GM12878 (cell line): ENCODE data around the gene PSMD13. TPM values are rescaled to one million over a fixed set of nuclear protein-coding genes. Genes with fewer than 3 reads are reported as not detected.

Experiments
- ATF2 ChIP-seq: IDR thresholded peaks from 2 replicates; pipeline ENCODE4 v1.6.1; 2012; ENCODE audit warnings: low read length, inconsistent platforms
- BCL3 ChIP-seq: IDR thresholded peaks from 2 replicates; pipeline ENCODE4 v1.6.1; 2011; ENCODE audit warnings: borderline replicate concordance, low read depth, mild to moderate bottlenecking, moderate library complexity, low read length; ENCODE audit not compliant: insufficient read depth, poor library complexity, severe bottlenecking
- BMI1 ChIP-seq: fragments of 450-650 bp; IDR thresholded peaks from 2 replicates; pipeline ENCODE4 v1.6.1; 2016; ENCODE audit warnings: mild to moderate bottlenecking, moderate library complexity, borderline replicate concordance
- CBFB ChIP-seq: IDR thresholded peaks from 2 replicates; pipeline ENCODE4 v1.6.1; 2016; ENCODE audit warnings: antibody characterized with exemption, low read depth
- CHD1 ChIP-seq: IDR thresholded peaks from 2 replicates; pipeline ENCODE4 v1.6.1; 2012; ENCODE audit warnings: low read depth, low read length, improper control_type of control experiment
- HDAC2 ChIP-seq: fragments of 200-600 bp; sonication (generic); IDR thresholded peaks from 2 replicates; pipeline ENCODE4 v1.6.1; 2017
- NKRF ChIP-seq: fragments of 450-650 bp; conservative IDR thresholded peaks from 2 replicates; pipeline ENCODE4 v1.6.1; 2017; ENCODE audit warnings: mild to moderate bottlenecking, moderate library complexity
- PRDM15 ChIP-seq: fragments of 450-650 bp; formaldehyde crosslinking; IDR thresholded peaks from 2 replicates; pipeline ENCODE4 v1.4.0; 2020; ENCODE audit warnings: mild to moderate bottlenecking, moderate library complexity
- SIX5 ChIP-seq: IDR thresholded peaks from 2 replicates; pipeline ENCODE4 v1.6.1; 2011; ENCODE audit warnings: mild to moderate bottlenecking, low read depth, low read length, moderate library complexity; ENCODE audit not compliant: severe bottlenecking
- SP1 ChIP-seq: IDR thresholded peaks from one replicate; pipeline ENCODE4 v1.6.1; 2011; ENCODE audit warnings: low read depth, low read length
- STAT1 ChIP-seq: fragments of 450-650 bp; conservative IDR thresholded peaks from 2 replicates; pipeline ENCODE4 v1.6.1; 2014; ENCODE audit warnings: antibody characterized with exemption, mild to moderate bottlenecking
- polyA plus RNA-seq, 11 experiments: library from polyadenylated mRNA; depleted of rRNA in 4 of 11; unstranded in 6 of 11; stranded (reverse) in 5 of 11; fragments of >200 nt; fragmentation: Nextera tagmentation in 4 of 11; fragmentation: Illumina TruSeq in 1 of 11; extraction: Ambion mirVana in 4 of 11; extraction: Trizol in 1 of 11; gene quantifications; 1 replicate in 1 of 11; 2 replicates in 10 of 11; pipeline versions ENCODE4 v1.2.1 to v1.2.3, GENCODE V29; 2011 to 2016; ENCODE audit warnings: inconsistent platforms in 2 of 11, missing spikeins in 2 of 11, low read depth in 1 of 11
- total RNA-seq, 4 experiments: library from RNA; depleted of rRNA in 3 of 4; stranded (reverse); fragments of >200 nt in 3 of 4; fragmentation: Illumina TruSeq in 1 of 4; extraction: Trizol in 1 of 4; gene quantifications; 2 replicates each; pipeline versions ENCODE4 v1.2.1 to v1.2.3, GENCODE V29; 2013 to 2021
- TF ChIP-seq, protein P1 (sequence below): IDR thresholded peaks from 2 replicates; pipeline ENCODE4 v1.6.1; 2011; ENCODE audit warnings: low read depth, mild to moderate bottlenecking, low read length, moderate library complexity, borderline replicate concordance; ENCODE audit errors: extremely low read depth
- TF ChIP-seq, protein P2 (sequence below), 3 experiments: IDR thresholded peaks in 2 of 3; conservative IDR thresholded peaks in 1 of 3; 2 replicates each; pipeline ENCODE4 v1.5.1; 2011; ENCODE audit warnings: low read depth in 3 of 3, low read length in 3 of 3, mild to moderate bottlenecking in 3 of 3, control low read depth in 2 of 3, moderate library complexity in 2 of 3, inconsistent platforms in 1 of 3, mixed read lengths in 1 of 3; ENCODE audit not compliant: control insufficient read depth in 2 of 3, insufficient read depth in 1 of 3; ENCODE audit errors: extremely low read depth in 1 of 3
- TF ChIP-seq, protein P3 (sequence below): fragments of 450-650 bp; IDR thresholded peaks from 2 replicates; pipeline ENCODE4 v1.6.1; 2016; ENCODE audit warnings: mild to moderate bottlenecking

The PSMD13 gene
- total and polyA plus RNA-seq, 10 of the 15 experiments (the other 5 are each of a cell fraction or from before 2014, with no cell fraction given), result 141 to 303 (median 177) TPM

DNA sequence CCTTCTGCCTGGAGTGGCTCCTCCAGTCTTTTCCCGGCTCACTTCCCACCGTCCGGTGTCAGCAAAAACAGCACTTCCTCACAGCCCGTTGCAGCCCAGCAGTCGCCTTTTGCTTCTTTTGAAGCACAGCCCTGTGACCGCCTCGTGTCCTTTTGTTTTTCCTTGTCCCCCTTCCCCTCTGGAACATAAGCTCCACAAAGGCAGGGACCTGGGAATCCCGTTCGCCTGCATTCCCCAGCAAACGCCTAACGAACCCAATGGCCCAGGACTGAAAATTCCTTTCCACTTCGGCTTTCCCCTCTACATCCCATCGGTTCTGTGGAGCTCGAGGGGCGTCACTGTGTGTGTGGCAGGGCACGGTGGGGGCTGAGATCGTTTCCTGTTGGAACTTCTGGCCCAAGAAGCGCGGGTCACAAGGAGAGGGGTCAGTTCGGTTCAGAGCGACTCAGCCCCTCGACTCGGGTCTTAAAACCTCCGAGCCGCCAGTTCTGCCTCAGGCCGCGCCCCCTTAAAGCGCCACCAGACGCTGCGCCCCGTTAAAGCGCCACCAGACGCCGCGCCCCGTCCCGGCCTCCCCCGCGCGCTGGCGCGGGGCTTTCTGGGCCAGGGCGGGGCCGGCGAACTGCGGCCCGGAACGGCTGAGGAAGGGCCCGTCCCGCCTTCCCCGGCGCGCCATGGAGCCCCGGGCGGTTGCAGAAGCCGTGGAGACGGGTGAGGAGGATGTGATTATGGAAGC is 28.4 kb upstream of the PSMD13 start (continued):
- no peak for TF ChIP-seq HDAC2
- TF ChIP-seq BCL3, result peak; percentile 29
- TF ChIP-seq, protein P1, sequence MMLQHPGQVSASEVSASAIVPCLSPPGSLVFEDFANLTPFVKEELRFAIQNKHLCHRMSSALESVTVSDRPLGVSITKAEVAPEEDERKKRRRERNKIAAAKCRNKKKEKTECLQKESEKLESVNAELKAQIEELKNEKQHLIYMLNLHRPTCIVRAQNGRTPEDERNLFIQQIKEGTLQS, result no peak
- no peak for TF ChIP-seq STAT1
- TF ChIP-seq, protein P2, sequence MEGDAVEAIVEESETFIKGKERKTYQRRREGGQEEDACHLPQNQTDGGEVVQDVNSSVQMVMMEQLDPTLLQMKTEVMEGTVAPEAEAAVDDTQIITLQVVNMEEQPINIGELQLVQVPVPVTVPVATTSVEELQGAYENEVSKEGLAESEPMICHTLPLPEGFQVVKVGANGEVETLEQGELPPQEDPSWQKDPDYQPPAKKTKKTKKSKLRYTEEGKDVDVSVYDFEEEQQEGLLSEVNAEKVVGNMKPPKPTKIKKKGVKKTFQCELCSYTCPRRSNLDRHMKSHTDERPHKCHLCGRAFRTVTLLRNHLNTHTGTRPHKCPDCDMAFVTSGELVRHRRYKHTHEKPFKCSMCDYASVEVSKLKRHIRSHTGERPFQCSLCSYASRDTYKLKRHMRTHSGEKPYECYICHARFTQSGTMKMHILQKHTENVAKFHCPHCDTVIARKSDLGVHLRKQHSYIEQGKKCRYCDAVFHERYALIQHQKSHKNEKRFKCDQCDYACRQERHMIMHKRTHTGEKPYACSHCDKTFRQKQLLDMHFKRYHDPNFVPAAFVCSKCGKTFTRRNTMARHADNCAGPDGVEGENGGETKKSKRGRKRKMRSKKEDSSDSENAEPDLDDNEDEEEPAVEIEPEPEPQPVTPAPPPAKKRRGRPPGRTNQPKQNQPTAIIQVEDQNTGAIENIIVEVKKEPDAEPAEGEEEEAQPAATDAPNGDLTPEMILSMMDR (IDR thresholded peaks at IDR 0.05 in 2 of 3, conservative IDR thresholded peaks at IDR 0.05 in 1 of 3; ENCODE audit: control insufficient read depth in 2 of 3, extremely low read depth in 1 of 3, insufficient read depth in 1 of 3, low read depth in 3 of 3, low read length in 3 of 3), result no peak
- TF ChIP-seq NKRF, result peak; percentile 78
- TF ChIP-seq ATF2, result no peak
- TF ChIP-seq CBFB, result no peak; the same call in 1 of the 2 replicates
- no peak for TF ChIP-seq SP1
- TF ChIP-seq, protein P3, sequence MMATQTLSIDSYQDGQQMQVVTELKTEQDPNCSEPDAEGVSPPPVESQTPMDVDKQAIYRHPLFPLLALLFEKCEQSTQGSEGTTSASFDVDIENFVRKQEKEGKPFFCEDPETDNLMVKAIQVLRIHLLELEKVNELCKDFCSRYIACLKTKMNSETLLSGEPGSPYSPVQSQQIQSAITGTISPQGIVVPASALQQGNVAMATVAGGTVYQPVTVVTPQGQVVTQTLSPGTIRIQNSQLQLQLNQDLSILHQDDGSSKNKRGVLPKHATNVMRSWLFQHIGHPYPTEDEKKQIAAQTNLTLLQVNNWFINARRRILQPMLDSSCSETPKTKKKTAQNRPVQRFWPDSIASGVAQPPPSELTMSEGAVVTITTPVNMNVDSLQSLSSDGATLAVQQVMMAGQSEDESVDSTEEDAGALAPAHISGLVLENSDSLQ, result 0 out of 2 replicates have a peak, but pooled peaks have one; percentile 4
- TF ChIP-seq BMI1, result no peak
- peak; percentile 19 for TF ChIP-seq SIX5
- TF ChIP-seq CHD1, result no peak
- TF ChIP-seq PRDM15 (CRISPR knock-in tag), result no peak
